ENCODE results near the gene AFM.

- TF ChIP-seq EZH2 (IDR thresholded peaks at IDR 0.05; ENCODE audit: borderline replicate concordance, low read depth, low read length, severe bottlenecking) = no peak
- no peak for TF ChIP-seq CTCF (IDR thresholded peaks at IDR 0.05; ENCODE audit: extremely low read depth in 1 of 2, insufficient read depth in 1 of 2, low read depth in 1 of 2, low read length in 2 of 2)
- no peak for TF ChIP-seq POLR2AphosphoS5 (IDR thresholded peaks at IDR 0.05; ENCODE audit: insufficient read depth, low read depth, low read length)
Observed at GRCh38 chr4:73448448-73449203, 32.9 kb upstream of the AFM start.

Measured in endothelial cell of umbilical vein (primary cell).